ENCODE measurements around the gene ZNF497. TPM values are rescaled to one million over a fixed set of nuclear protein-coding genes. Genes with fewer than 3 reads are reported as not detected.

Gene ZNF497
- total and polyA plus RNA-seq, 3 experiments from 2014 or later = 1.0 to 1.7 (median 1.7) TPM

DNA sequence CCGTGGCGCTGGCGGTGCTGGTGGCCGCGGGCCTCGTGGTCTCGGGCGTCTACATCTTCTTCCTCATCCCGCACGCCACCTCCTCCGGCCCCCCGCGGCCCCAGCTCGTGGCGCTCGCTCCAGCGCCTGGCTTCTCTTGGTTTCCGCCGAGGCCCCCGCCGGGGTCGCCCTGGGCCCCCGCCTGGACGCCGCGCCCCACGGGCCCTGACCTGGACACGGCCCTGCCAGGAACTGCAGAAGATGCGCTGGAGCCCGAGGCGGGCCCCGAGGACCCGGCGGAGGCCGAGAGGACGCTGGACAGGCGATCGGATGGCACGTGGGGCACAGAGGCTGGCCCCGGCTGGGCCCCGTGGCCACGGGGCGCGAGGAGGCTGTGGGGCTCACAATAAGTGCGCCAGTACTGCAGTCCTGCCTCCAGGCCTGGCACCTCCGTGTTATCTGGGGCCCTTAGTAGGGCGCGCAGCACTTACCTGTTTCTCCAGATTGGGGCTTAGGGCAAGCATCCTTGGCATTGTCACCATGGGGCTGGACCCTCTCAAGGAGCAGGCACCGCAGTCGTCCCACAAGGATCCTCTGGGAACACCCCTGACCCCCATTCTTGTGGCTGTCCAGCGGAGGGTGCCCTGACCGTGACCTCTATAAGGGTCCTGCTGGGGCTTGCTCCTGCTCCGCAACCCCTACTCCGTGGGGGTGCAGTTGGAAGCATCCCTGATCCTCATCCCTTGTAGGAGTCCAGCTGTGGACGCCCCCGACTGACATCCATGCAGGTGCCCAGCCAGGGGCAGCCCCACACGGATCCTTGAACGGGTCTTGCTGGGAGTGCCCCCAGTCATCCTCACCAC is 34.4 kb upstream of the ZNF497 start:
- Histone ChIP-seq H3K27me3 (ENCODE audit: insufficient read depth, low read length, poor library complexity, severe bottlenecking) (peaks cover 5% of the 10 kb centered on the region), H3K4me1 (ENCODE audit: insufficient read depth, low read length) (peaks cover 11% of the 10 kb centered on the region), H3K27ac (ENCODE audit: low read depth, low read length) (no peak overlapping the region), H3K36me3 (ENCODE audit: insufficient read depth, low read length) (peaks cover 18% of the 10 kb centered on the region), H3K4me3 (ENCODE audit: low read length) (no peak overlapping the region), H3K9me3 (ENCODE audit: low read length) (no peaks in the 10 kb centered on the region)
- Mint-ChIP-seq H3K27me3 (peaks cover 11 to 12% of the 10 kb centered on the region in 2 donors), H3K4me3 (no peak overlapping the region), H3K4me1 (peaks cover 12 to 33% (median 13%) of the 10 kb centered on the region in 3 donors), H3K36me3 (peaks cover 8 to 31% (median 10%) of the 10 kb centered on the region in 3 donors), H3K9me3 (no peaks in the 10 kb centered on the region), H3K27ac (no peak overlapping the region)
- POLR2A ChIA-PET = no interaction called here
- DNase-seq = no peak
- CTCF ChIA-PET = no interaction called here

DNA sequence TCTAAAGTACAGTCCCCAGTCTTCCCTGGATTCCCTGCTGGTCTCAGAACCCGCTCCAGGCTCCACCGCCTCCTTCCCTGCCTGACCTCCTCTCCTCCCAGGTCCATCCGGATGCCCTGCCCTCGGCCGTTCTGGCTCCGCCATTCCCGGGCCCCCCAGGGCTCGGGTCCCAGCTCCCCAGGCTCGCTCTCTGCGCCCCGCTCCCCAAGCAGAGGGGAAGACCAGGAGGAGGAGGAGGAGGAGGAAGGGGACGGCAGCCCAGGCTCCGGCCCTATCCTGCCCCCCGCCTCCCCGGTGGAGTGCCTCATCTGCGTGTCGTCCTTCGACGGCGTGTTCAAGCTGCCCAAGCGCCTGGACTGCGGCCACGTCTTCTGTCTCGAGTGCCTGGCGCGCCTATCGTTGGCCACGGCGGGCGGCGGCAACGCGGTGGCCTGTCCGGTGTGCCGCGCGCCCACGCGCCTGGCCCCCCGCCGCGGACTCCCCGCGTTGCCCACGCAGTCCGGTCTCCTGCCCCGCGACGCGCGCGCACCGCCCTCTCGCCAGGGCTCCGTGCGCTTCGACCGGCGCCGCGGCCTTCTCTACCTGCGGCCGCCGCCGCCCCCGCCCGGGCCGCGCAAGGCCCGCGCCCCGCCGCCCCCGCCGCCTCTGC is 33.6 kb upstream of the ZNF497 start:
- Mint-ChIP-seq H3K36me3 (peaks cover 8 to 38% (median 10%) of the 10 kb centered on the region in 3 donors), H3K9me3 (no peaks in the 10 kb centered on the region), H3K4me3 (no peak overlapping the region), H3K27me3 (peaks cover 11 to 12% of the 10 kb centered on the region in 2 donors), H3K4me1 (peaks cover 9 to 31% (median 10%) of the 10 kb centered on the region in 3 donors), H3K27ac (no peak overlapping the region)
- ChIA-PET CTCF (no interaction called here), POLR2A (no interaction called here)
- DNase-seq = no peak
- no peak overlapping the region for H3K27ac ChIP-seq (ENCODE audit: low read depth, low read length)
- H3K36me3 ChIP-seq (ENCODE audit: insufficient read depth, low read length) = peaks cover 18% of the 10 kb centered on the region
- H3K4me3 ChIP-seq (ENCODE audit: low read length) = no peak overlapping the region
- peaks cover 9% of the 10 kb centered on the region for H3K4me1 ChIP-seq (ENCODE audit: insufficient read depth, low read length)
- H3K27me3 ChIP-seq (ENCODE audit: insufficient read depth, low read length, poor library complexity, severe bottlenecking) = peaks cover 5% of the 10 kb centered on the region
- no peaks in the 10 kb centered on the region for H3K9me3 ChIP-seq (ENCODE audit: low read length)

DNA sequence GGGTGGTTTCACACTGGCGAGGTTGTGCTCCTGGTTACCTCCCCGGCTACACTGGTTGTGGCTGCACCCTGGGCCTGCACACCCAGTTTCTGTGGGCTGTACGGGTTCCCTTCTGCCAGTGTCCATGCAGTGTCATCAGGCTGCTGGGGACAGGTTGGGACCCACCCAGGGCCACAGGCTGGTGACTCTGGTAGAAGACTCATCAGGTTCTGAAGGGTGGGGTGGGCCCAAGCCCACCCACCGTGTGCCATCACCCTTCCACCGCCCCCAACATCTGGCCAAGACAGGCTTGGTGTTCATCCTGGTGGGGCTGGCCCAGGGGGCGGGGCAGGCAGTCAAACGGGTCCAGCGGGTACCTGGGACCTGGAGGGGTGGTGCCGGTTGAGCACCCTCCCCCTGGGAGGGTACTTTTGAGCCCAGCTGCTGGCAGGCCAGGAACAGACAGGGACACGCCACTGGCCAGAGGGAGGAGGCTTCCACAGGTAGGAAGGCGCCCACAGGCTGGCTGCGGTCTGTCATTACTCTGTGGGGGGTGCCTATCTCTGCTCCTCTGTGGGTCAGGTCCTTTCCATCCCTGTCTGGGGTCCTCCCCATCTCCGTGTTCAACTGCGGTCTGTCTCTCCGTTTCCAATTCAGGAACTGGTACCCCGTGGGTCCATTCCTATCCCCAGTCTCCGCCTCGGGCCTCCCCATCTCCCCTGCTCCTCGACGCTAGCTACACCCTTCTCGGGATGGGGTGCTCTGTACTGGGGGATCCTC is 32.8 kb upstream of the ZNF497 start, which contains the start of gene RNF225:
Gene RNF225 (plus strand): TSS at position 437 of the 759 bp plus-strand sequence. CDS start 434 bp downstream, outside the sequence.
- Mint-ChIP-seq H3K36me3 (peaks cover 8 to 45% (median 13%) of the 10 kb centered on the region in 3 donors), H3K4me1 (peaks cover 10 to 32% (median 10%) of the 10 kb centered on the region in 3 donors), H3K9me3 (no peaks in the 10 kb centered on the region), H3K4me3 (no peak within 1 kb of the TSS), H3K27ac (peak within 1 kb of the TSS in 1 of 8 donors; percentile 23), H3K27me3 (peaks cover 10 to 11% of the 10 kb centered on the region in 2 donors)
- CTCF ChIA-PET = no interaction called here
- Histone ChIP-seq H3K4me3 (ENCODE audit: low read length) (no peak within 1 kb of the TSS), H3K27ac (ENCODE audit: low read depth, low read length) (no peak within 1 kb of the TSS), H3K27me3 (ENCODE audit: insufficient read depth, low read length, poor library complexity, severe bottlenecking) (peaks cover 5% of the 10 kb centered on the region), H3K4me1 (ENCODE audit: insufficient read depth, low read length) (peaks cover 3% of the 10 kb centered on the region), H3K36me3 (ENCODE audit: insufficient read depth, low read length) (peaks cover 24% of the 10 kb centered on the region), H3K9me3 (ENCODE audit: low read length) (no peaks in the 10 kb centered on the region)
- POLR2A ChIA-PET = no interaction called here
- DNase-seq = no peak

DNA sequence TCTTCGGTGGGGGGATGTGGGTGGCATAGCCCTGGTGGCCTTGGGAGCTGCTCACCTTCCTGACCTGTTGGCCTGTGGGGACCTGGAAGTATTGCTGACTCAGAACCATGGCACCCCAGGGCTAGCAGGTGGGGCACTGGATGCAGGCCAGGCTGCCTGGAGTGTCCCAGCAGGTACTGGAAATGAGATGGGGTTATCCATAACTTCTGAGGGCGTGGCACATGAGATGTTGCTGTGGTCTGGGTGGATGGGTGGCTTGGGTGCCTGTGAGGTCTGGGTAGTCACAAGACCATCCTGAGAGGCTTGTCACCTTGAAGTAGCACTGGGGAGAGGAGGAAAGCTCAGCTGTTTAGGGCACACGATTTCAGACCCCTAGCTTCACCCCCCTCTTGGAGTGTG is 32.3 kb upstream of the ZNF497 start:
- POLR2A ChIA-PET = no interaction called here
- Mint-ChIP-seq H3K27ac (no peak overlapping the region), H3K36me3 (peaks cover 8 to 46% (median 13%) of the 10 kb centered on the region in 3 donors)

DNA sequence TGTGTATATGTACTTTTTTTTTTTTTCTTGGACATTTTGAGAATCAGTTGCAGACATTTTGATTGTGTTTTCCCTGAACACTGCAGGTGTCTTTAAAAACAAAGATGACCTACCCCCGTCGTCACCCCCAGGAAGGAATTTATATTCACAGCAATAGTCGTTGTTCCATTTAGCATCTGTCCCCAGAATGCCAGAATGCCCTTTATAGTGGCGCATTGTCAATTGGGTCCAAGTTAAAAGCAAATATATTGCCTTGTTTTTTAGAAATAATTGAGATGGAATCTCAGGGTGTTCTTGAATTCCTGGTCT is 31.1 kb upstream of the ZNF497 start:
- H3K27me3 Mint-ChIP-seq = peaks cover 7 to 10% of the 10 kb centered on the region in 2 donors

More for the DNA sequence above, 32.3 kb upstream of the ZNF497 start:
- peaks cover 8 to 29% (median 10%) of the 10 kb centered on the region in 3 donors for H3K4me1 Mint-ChIP-seq
- H3K4me3 Mint-ChIP-seq = no peak overlapping the region
- DNase-seq = no peak
- Histone ChIP-seq H3K27me3 (ENCODE audit: insufficient read depth, low read length, poor library complexity, severe bottlenecking) (peaks cover 5% of the 10 kb centered on the region), H3K36me3 (ENCODE audit: insufficient read depth, low read length) (peaks cover 24% of the 10 kb centered on the region), H3K4me3 (ENCODE audit: low read length) (no peak overlapping the region), H3K4me1 (ENCODE audit: insufficient read depth, low read length) (no peaks in the 10 kb centered on the region), H3K27ac (ENCODE audit: low read depth, low read length) (no peak overlapping the region), H3K9me3 (ENCODE audit: low read length) (no peaks in the 10 kb centered on the region)
- peaks cover 10 to 11% of the 10 kb centered on the region in 2 donors for H3K27me3 Mint-ChIP-seq
- no peaks in the 10 kb centered on the region for H3K9me3 Mint-ChIP-seq
- CTCF ChIA-PET = no interaction called here

DNA sequence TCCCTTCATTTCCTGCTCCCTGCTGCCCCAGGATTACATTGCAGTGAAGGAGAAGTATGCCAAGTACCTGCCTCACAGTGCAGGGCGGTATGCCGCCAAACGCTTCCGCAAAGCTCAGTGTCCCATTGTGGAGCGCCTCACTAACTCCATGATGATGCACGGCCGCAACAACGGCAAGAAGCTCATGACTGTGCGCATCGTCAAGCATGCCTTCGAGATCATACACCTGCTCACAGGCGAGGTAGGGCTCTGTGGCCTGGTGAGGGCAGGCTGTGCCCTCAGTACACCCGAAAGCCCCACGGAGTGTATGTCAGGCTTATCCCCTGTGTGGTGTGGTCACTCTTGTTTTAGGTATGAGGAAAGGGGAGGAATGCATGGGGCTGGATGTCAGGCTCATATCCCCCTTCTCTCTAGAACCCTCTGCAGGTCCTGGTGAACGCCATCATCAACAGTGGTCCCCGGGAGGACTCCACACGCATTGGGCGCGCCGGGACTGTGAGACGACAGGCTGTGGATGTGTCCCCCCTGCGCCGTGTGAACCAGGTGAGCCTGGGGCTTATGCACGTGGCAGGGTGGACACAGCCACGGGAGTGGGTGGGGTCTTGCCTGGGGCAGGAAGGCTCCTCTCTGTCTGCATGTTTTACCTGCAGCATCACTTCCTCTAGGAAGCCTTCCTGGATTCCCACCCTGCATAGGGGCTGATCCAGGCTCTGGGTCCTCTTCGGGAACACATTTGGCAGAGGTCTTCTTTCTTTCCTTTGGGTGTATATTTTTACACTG is 30.6 kb upstream of the ZNF497 start:
- peaks cover 16 to 38% (median 21%) of the 10 kb centered on the region in 3 donors for H3K4me1 Mint-ChIP-seq
- peak overlapping the region in 1 of 7 donors; percentile 52 for H3K4me3 Mint-ChIP-seq
- no peaks in the 10 kb centered on the region for H3K9me3 Mint-ChIP-seq
- peaks cover 2% of the 10 kb centered on the region for H3K4me1 ChIP-seq (ENCODE audit: insufficient read depth, low read length)
- peaks cover 33% of the 10 kb centered on the region for H3K36me3 ChIP-seq (ENCODE audit: insufficient read depth, low read length)
- H3K27me3 ChIP-seq (ENCODE audit: insufficient read depth, low read length, poor library complexity, severe bottlenecking) = peaks cover 5% of the 10 kb centered on the region
- peaks cover 14 to 58% (median 17%) of the 10 kb centered on the region in 3 donors for H3K36me3 Mint-ChIP-seq
- no peak overlapping the region for H3K27ac ChIP-seq (ENCODE audit: low read depth, low read length)
- H3K27me3 Mint-ChIP-seq = peaks cover 5 to 7% of the 10 kb centered on the region in 2 donors
- ChIA-PET POLR2A (no interaction called here), CTCF (no interaction called here)
- no peaks in the 10 kb centered on the region for H3K9me3 ChIP-seq (ENCODE audit: low read length)
- no peak overlapping the region for H3K4me3 ChIP-seq (ENCODE audit: low read length)
- peak overlapping the region in 1 of 8 donors; percentile 17 for H3K27ac Mint-ChIP-seq
- DNase-seq = no peak

More for the DNA sequence above, 31.1 kb upstream of the ZNF497 start:
- H3K36me3 ChIP-seq (ENCODE audit: insufficient read depth, low read length) = peaks cover 31% of the 10 kb centered on the region
- Mint-ChIP-seq H3K36me3 (peaks cover 14 to 54% (median 17%) of the 10 kb centered on the region in 3 donors), H3K4me3 (no peak overlapping the region), H3K9me3 (no peaks in the 10 kb centered on the region), H3K4me1 (peaks cover 14 to 33% (median 18%) of the 10 kb centered on the region in 3 donors), H3K27ac (no peak overlapping the region)
- POLR2A ChIA-PET = no interaction called here
- no peak for DNase-seq
- CTCF ChIA-PET = no interaction called here
- H3K9me3 ChIP-seq (ENCODE audit: low read length) = no peaks in the 10 kb centered on the region
- H3K27ac ChIP-seq (ENCODE audit: low read depth, low read length) = no peak overlapping the region
- no peak overlapping the region for H3K4me3 ChIP-seq (ENCODE audit: low read length)
- no peaks in the 10 kb centered on the region for H3K4me1 ChIP-seq (ENCODE audit: insufficient read depth, low read length)
- H3K27me3 ChIP-seq (ENCODE audit: insufficient read depth, low read length, poor library complexity, severe bottlenecking) = peaks cover 5% of the 10 kb centered on the region

DNA sequence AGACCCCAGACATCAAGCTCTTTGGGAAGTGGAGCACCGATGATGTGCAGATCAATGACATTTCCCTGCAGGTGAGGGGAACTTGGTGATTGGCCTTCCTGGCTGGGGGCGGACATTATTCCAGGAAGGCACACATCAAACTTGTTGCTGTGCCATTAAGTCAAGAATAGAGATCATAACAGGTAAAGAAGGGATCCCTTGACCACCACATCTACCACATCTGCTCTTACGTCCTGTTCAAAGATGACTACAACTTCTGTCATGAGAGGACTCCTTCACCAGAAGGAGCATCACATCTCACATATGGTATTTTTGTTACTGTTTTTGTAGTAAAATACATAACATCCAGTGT is 25.6 kb upstream of the ZNF497 start:
- no peak for DNase-seq
- Histone ChIP-seq H3K27me3 (ENCODE audit: insufficient read depth, low read length, poor library complexity, severe bottlenecking) (no peaks in the 10 kb centered on the region), H3K4me1 (ENCODE audit: insufficient read depth, low read length) (peaks cover 23% of the 10 kb centered on the region), H3K27ac (ENCODE audit: low read depth, low read length) (peak overlapping the region; percentile 95), H3K9me3 (ENCODE audit: low read length) (no peaks in the 10 kb centered on the region), H3K36me3 (ENCODE audit: insufficient read depth, low read length) (peaks cover 25% of the 10 kb centered on the region), H3K4me3 (ENCODE audit: low read length) (peak overlapping the region; percentile 83)
- Mint-ChIP-seq H3K9me3 (no peaks in the 10 kb centered on the region), H3K27ac (peak overlapping the region in 6 of 8 donors; percentile 93 to 98 (median 96)), H3K4me3 (peak overlapping the region; percentile 92 to 97 (median 94)), H3K27me3 (peaks cover 0 to 3% of the 10 kb centered on the region in 2 donors), H3K4me1 (peaks cover 31 to 56% (median 37%) of the 10 kb centered on the region in 3 donors), H3K36me3 (peaks cover 6 to 51% (median 8%) of the 10 kb centered on the region in 3 donors)
- ChIA-PET CTCF (no interaction called here), POLR2A (interaction anchor here (1.2 kb wide), 1 partner anchor 25 kb away, joined by 4 read pairs; the partner anchor contains the start of gene ZNF497)
